Measurements from ENCODE around the gene BACH2.

The BACH2 gene

GRCh38 chr6:90096818-90097217 lies 199.8 kb downstream of the BACH2 start:
- Histone ChIP-seq H3K9me3 (ENCODE audit: control insufficient read depth, low read length) (no peaks in the 10 kb centered on the region), H3K4me1 (ENCODE audit: control insufficient read depth, insufficient read depth, low read length) (no peaks in the 10 kb centered on the region)

GRCh38 chr6:90095788-90096187 lies 200.9 kb downstream of the BACH2 start:
- H3K9ac ChIP-seq (ENCODE audit: low read length) = no peak overlapping the region
- H3K4me1 ChIP-seq (ENCODE audit: control insufficient read depth, insufficient read depth, low read length) = no peaks in the 10 kb centered on the region
- no peak overlapping the region for H3K4me3 ChIP-seq (ENCODE audit: low read length)
- H3K9me3 ChIP-seq (ENCODE audit: control insufficient read depth, low read length) = no peaks in the 10 kb centered on the region
- H3K27me3 ChIP-seq (ENCODE audit: control insufficient read depth, insufficient read depth, low read length) = no peaks in the 10 kb centered on the region
- H3K36me3 ChIP-seq (ENCODE audit: control insufficient read depth, insufficient read depth, low read length) = no peaks in the 10 kb centered on the region

More at GRCh38 chr6:90096818-90097217, 199.8 kb downstream of the BACH2 start:
- Histone ChIP-seq H3K4me3 (ENCODE audit: low read length) (no peak overlapping the region), H3K27me3 (ENCODE audit: control insufficient read depth, insufficient read depth, low read length) (no peaks in the 10 kb centered on the region), H3K36me3 (ENCODE audit: control insufficient read depth, insufficient read depth, low read length) (no peaks in the 10 kb centered on the region), H3K9ac (ENCODE audit: low read length) (no peak overlapping the region)

- H3K27me3 ChIP-seq (ENCODE audit: control insufficient read depth, insufficient read depth, low read length) = no peaks in the 10 kb centered on the region
- H3K4me1 ChIP-seq (ENCODE audit: control insufficient read depth, insufficient read depth, low read length) = no peaks in the 10 kb centered on the region
- no peak overlapping the region for H3K9ac ChIP-seq (ENCODE audit: low read length)
Measured at GRCh38 chr6:90095145-90095544, 201.5 kb downstream of the BACH2 start.

GRCh38 chr6:90093558-90094073 lies 203.0 kb downstream of the BACH2 start:
- no peaks in the 10 kb centered on the region for H3K36me3 ChIP-seq (ENCODE audit: control insufficient read depth, insufficient read depth, low read length)
- H3K4me3 ChIP-seq (ENCODE audit: low read length) = no peak overlapping the region
- no peaks in the 10 kb centered on the region for H3K9me3 ChIP-seq (ENCODE audit: control insufficient read depth, low read length)
- H3K27me3 ChIP-seq (ENCODE audit: control insufficient read depth, insufficient read depth, low read length) = no peaks in the 10 kb centered on the region
- H3K9ac ChIP-seq (ENCODE audit: low read length) = no peak overlapping the region
- H3K4me1 ChIP-seq (ENCODE audit: control insufficient read depth, insufficient read depth, low read length) = no peaks in the 10 kb centered on the region

More at GRCh38 chr6:90095145-90095544, 201.5 kb downstream of the BACH2 start:
- Histone ChIP-seq H3K9me3 (ENCODE audit: control insufficient read depth, low read length) (no peaks in the 10 kb centered on the region), H3K36me3 (ENCODE audit: control insufficient read depth, insufficient read depth, low read length) (no peaks in the 10 kb centered on the region), H3K4me3 (ENCODE audit: low read length) (no peak overlapping the region)

GRCh38 chr6:90090866-90091265 lies 205.8 kb downstream of the BACH2 start:
- Histone ChIP-seq H3K9me3 (ENCODE audit: control insufficient read depth, low read length) (no peaks in the 10 kb centered on the region), H3K4me1 (ENCODE audit: control insufficient read depth, insufficient read depth, low read length) (no peaks in the 10 kb centered on the region), H3K27me3 (ENCODE audit: control insufficient read depth, insufficient read depth, low read length) (no peaks in the 10 kb centered on the region), H3K36me3 (ENCODE audit: control insufficient read depth, insufficient read depth, low read length) (no peaks in the 10 kb centered on the region), H3K4me3 (ENCODE audit: low read length) (no peak overlapping the region), H3K9ac (ENCODE audit: low read length) (no peak overlapping the region)

GRCh38 chr6:90088009-90088408 lies 208.6 kb downstream of the BACH2 start:
- H3K4me3 ChIP-seq (ENCODE audit: low read length) = no peak overlapping the region
- no peak overlapping the region for H3K9ac ChIP-seq (ENCODE audit: low read length)

GRCh38 chr6:90087106-90087833 lies 209.4 kb downstream of the BACH2 start:
- Histone ChIP-seq H3K9ac (ENCODE audit: low read length) (no peak overlapping the region), H3K36me3 (ENCODE audit: control insufficient read depth, insufficient read depth, low read length) (no peaks in the 10 kb centered on the region), H3K4me1 (ENCODE audit: control insufficient read depth, insufficient read depth, low read length) (no peaks in the 10 kb centered on the region), H3K4me3 (ENCODE audit: low read length) (no peak overlapping the region), H3K27me3 (ENCODE audit: control insufficient read depth, insufficient read depth, low read length) (no peaks in the 10 kb centered on the region), H3K9me3 (ENCODE audit: control insufficient read depth, low read length) (no peaks in the 10 kb centered on the region)

More at GRCh38 chr6:90088009-90088408, 208.6 kb downstream of the BACH2 start:
- H3K4me1 ChIP-seq (ENCODE audit: control insufficient read depth, insufficient read depth, low read length) = no peaks in the 10 kb centered on the region
- no peaks in the 10 kb centered on the region for H3K9me3 ChIP-seq (ENCODE audit: control insufficient read depth, low read length)
- H3K36me3 ChIP-seq (ENCODE audit: control insufficient read depth, insufficient read depth, low read length) = no peaks in the 10 kb centered on the region
- H3K27me3 ChIP-seq (ENCODE audit: control insufficient read depth, insufficient read depth, low read length) = no peaks in the 10 kb centered on the region

- H3K27me3 ChIP-seq (ENCODE audit: control insufficient read depth, insufficient read depth, low read length) = no peaks in the 10 kb centered on the region
- H3K9ac ChIP-seq (ENCODE audit: low read length) = no peak overlapping the region
- no peaks in the 10 kb centered on the region for H3K36me3 ChIP-seq (ENCODE audit: control insufficient read depth, insufficient read depth, low read length)
- no peak overlapping the region for H3K4me3 ChIP-seq (ENCODE audit: low read length)
- no peaks in the 10 kb centered on the region for H3K4me1 ChIP-seq (ENCODE audit: control insufficient read depth, insufficient read depth, low read length)
- H3K9me3 ChIP-seq (ENCODE audit: control insufficient read depth, low read length) = no peaks in the 10 kb centered on the region
Measured at GRCh38 chr6:90086517-90086916, 210.1 kb downstream of the BACH2 start.

- Histone ChIP-seq H3K9ac (ENCODE audit: low read length) (no peak overlapping the region), H3K27me3 (ENCODE audit: control insufficient read depth, insufficient read depth, low read length) (no peaks in the 10 kb centered on the region), H3K4me3 (ENCODE audit: low read length) (no peak overlapping the region), H3K36me3 (ENCODE audit: control insufficient read depth, insufficient read depth, low read length) (no peaks in the 10 kb centered on the region), H3K9me3 (ENCODE audit: control insufficient read depth, low read length) (no peaks in the 10 kb centered on the region), H3K4me1 (ENCODE audit: control insufficient read depth, insufficient read depth, low read length) (no peaks in the 10 kb centered on the region)
Measured at GRCh38 chr6:90083891-90084290, 212.8 kb downstream of the BACH2 start.

GRCh38 chr6:90082847-90083246 lies 213.8 kb downstream of the BACH2 start:
- Histone ChIP-seq H3K36me3 (ENCODE audit: control insufficient read depth, insufficient read depth, low read length) (no peaks in the 10 kb centered on the region), H3K27me3 (ENCODE audit: control insufficient read depth, insufficient read depth, low read length) (no peaks in the 10 kb centered on the region), H3K9me3 (ENCODE audit: control insufficient read depth, low read length) (no peaks in the 10 kb centered on the region), H3K9ac (ENCODE audit: low read length) (no peak overlapping the region), H3K4me3 (ENCODE audit: low read length) (no peak overlapping the region), H3K4me1 (ENCODE audit: control insufficient read depth, insufficient read depth, low read length) (no peaks in the 10 kb centered on the region)

GRCh38 chr6:90080876-90081481 lies 215.7 kb downstream of the BACH2 start:
- Histone ChIP-seq H3K36me3 (ENCODE audit: control insufficient read depth, insufficient read depth, low read length) (no peaks in the 10 kb centered on the region), H3K4me3 (ENCODE audit: low read length) (no peak overlapping the region), H3K9ac (ENCODE audit: low read length) (no peak overlapping the region), H3K4me1 (ENCODE audit: control insufficient read depth, insufficient read depth, low read length) (no peaks in the 10 kb centered on the region), H3K9me3 (ENCODE audit: control insufficient read depth, low read length) (no peaks in the 10 kb centered on the region), H3K27me3 (ENCODE audit: control insufficient read depth, insufficient read depth, low read length) (no peaks in the 10 kb centered on the region)
